IPS DF 6.9 (cell line): ENCODE results near the gene XRCC5.

Experiments used
- DNase-seq: peaks from one replicate; pipeline ENCODE4 v3.0.0-alpha.2; 2013; ENCODE audit warnings: low read depth, low spot score
- H3K27ac ChIP-seq: one replicate; pipeline ENCODE4 v1.5.1; 2013; ENCODE audit warnings: low read length, control low read depth
- H3K27me3 ChIP-seq: 2 replicates; pipeline ENCODE4 v1.6.1; 2013; ENCODE audit warnings: mild to moderate bottlenecking, low read length; ENCODE audit not compliant: control insufficient read depth, insufficient read depth
- H3K36me3 ChIP-seq: 2 replicates; pipeline ENCODE4 v1.6.1; 2013; ENCODE audit warnings: low read length; ENCODE audit not compliant: control insufficient read depth, insufficient read depth
- H3K4me1 ChIP-seq: 2 replicates; pipeline ENCODE4 v1.6.1; 2013; ENCODE audit warnings: low read length; ENCODE audit not compliant: control insufficient read depth, insufficient read depth
- H3K4me3 ChIP-seq: 2 replicates; pipeline ENCODE4 v1.5.1; 2013; ENCODE audit warnings: mild to moderate bottlenecking, low read length
- H3K9me3 ChIP-seq: 2 replicates; pipeline ENCODE4 v1.6.1; 2013; ENCODE audit warnings: low read length, inconsistent platforms; ENCODE audit not compliant: control insufficient read depth, insufficient read depth
- WGBS: extraction: QIAGEN DNeasy Blood & Tissue Kit; methylation state at CpG from one replicate; pipeline ENCODE4 v1.1.7; 2013; ENCODE audit warnings: mixed read lengths, missing lambda C conversion rate; ENCODE audit not compliant: insufficient read length, insufficient coverage; 5-methylcytosine and 5-hydroxymethylcytosine counted together

Gene XRCC5

GRCh38 chr2:216084547-216084946 lies 24.6 kb upstream of the XRCC5 start:
- Histone ChIP-seq H3K4me1 (peaks cover 7% of the 10 kb centered on the region), H3K27me3 (no peaks in the 10 kb centered on the region), H3K27ac (no peak overlapping the region), H3K9me3 (no peaks in the 10 kb centered on the region), H3K36me3 (no peaks in the 10 kb centered on the region), H3K4me3 (no peak overlapping the region)
- no CpG with 5 or more reads among the region's 3 CpGs for WGBS
- no peak for DNase-seq

DNA sequence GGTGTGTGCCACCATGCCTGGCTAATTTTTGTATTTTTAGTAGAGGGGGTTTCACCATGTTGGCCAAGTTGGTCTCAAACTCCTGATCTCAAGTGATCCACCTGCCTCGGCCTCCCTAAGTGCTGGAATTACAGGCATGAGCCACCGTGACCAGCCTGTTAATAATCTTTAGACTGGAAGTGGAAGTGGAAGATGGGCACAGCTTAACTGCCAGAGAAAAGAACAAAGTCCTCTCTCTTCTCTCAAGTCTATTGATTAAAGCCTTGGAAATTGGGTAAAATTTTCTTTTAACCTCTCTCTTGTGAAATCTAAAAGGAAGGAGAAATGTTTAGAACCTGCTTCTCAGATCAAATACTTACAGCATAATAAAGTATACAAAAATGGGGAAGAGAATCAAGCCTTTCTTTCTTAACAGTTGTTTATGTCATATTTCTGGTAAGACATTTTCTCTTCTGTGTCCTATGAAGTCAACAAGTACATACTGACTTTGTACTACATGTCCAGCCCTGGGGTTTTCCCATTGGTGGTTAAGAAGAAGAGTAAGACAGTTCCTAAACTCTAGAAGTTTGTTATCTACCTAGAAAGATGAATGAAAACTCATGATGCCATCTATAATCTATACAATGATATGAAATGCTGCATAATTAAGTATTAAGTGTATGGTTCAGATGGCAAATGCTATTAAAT lies 22.8 kb upstream of the XRCC5 start:
- no peak for DNase-seq
- H3K4me3 ChIP-seq = no peak overlapping the region
- no peaks in the 10 kb centered on the region for H3K9me3 ChIP-seq
- peaks cover 7% of the 10 kb centered on the region for H3K4me1 ChIP-seq
- no peaks in the 10 kb centered on the region for H3K27me3 ChIP-seq
- H3K36me3 ChIP-seq = no peaks in the 10 kb centered on the region
- no CpG with 5 or more reads among the region's 2 CpGs for WGBS
- H3K27ac ChIP-seq = no peak overlapping the region

DNA sequence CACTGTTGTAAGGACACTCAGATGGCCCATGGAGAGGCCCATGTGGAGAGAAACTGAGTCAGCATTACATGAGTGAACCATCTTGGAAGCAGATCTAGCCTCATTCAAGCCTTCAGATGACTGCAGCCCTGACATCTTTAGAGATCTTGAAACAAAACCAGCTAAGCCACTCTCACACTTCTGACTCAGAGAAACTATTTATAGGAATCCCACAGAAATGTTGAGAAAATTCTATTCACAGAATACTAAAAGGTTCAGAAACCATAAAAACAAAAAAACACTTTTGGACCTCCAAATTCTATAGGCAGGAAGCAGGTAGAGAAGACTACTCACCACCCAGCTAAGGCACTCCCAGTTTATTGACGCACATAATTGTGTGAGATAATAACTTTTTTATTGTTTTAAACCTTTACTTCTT lies 18.8 kb upstream of the XRCC5 start:
- Histone ChIP-seq H3K27ac (no peak overlapping the region), H3K36me3 (no peaks in the 10 kb centered on the region), H3K9me3 (no peaks in the 10 kb centered on the region), H3K4me1 (no peaks in the 10 kb centered on the region), H3K27me3 (no peaks in the 10 kb centered on the region), H3K4me3 (no peak overlapping the region)
- DNase-seq = no peak
- no CpG with 5 or more reads among the region's 1 CpG for WGBS

- DNase-seq = no peak
- H3K4me1 ChIP-seq = no peaks in the 10 kb centered on the region
- H3K36me3 ChIP-seq = no peaks in the 10 kb centered on the region
- H3K27ac ChIP-seq = no peak overlapping the region
- no CpG with 5 or more reads among the region's 2 CpGs for WGBS
- H3K4me3 ChIP-seq = no peak overlapping the region
- H3K27me3 ChIP-seq = no peaks in the 10 kb centered on the region
- no peaks in the 10 kb centered on the region for H3K9me3 ChIP-seq
These were observed 16.5 kb upstream of the XRCC5 start for GRCh38 chr2:216092646-216093045.

DNA sequence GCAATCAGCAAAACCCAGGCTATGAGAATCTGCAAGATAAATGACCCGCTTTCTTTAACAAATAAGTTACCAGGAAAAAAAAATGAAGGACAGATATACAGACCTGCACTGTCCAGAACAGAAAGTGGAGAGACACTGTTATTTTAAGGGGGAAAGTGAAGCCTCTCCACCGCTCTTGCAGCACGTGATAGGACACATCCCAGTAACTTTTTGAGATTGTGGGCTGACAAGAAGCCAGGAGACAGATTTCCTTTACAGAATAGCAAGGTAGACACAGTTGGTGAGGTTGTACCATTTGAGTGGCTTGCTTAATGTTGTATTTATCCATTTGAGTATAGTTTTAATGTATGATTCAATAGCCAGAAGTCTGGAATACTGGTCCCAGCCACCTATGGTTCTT lies 14.4 kb upstream of the XRCC5 start:
- Histone ChIP-seq H3K4me3 (no peak overlapping the region), H3K9me3 (no peaks in the 10 kb centered on the region), H3K27ac (no peak overlapping the region), H3K36me3 (no peaks in the 10 kb centered on the region), H3K4me1 (no peaks in the 10 kb centered on the region), H3K27me3 (no peaks in the 10 kb centered on the region)
- DNase-seq = no peak
- WGBS = no CpG with 5 or more reads among the region's 3 CpGs

- no peak overlapping the region for H3K4me3 ChIP-seq
- H3K9me3 ChIP-seq = no peaks in the 10 kb centered on the region
- no peaks in the 10 kb centered on the region for H3K4me1 ChIP-seq
- 100% methylated on average over 9 of the region's 9 CpGs for WGBS
- H3K36me3 ChIP-seq = no peaks in the 10 kb centered on the region
- no peak for DNase-seq
- H3K27me3 ChIP-seq = no peaks in the 10 kb centered on the region
- no peak overlapping the region for H3K27ac ChIP-seq
These were observed 10.5 kb upstream of the XRCC5 start for GRCh38 chr2:216098421-216099334.

- Histone ChIP-seq H3K36me3 (no peaks in the 10 kb centered on the region), H3K4me1 (no peaks in the 10 kb centered on the region), H3K9me3 (no peaks in the 10 kb centered on the region), H3K27me3 (no peaks in the 10 kb centered on the region), H3K27ac (no peak overlapping the region), H3K4me3 (no peak overlapping the region)
- DNase-seq = no peak
- WGBS = no CpG with 5 or more reads among the region's 4 CpGs
These were observed 8.0 kb upstream of the XRCC5 start for GRCh38 chr2:216101109-216101508.

- H3K4me3 ChIP-seq = no peak overlapping the region
- WGBS = no CpG with 5 or more reads among the region's 1 CpG
- no peaks in the 10 kb centered on the region for H3K36me3 ChIP-seq
- no peaks in the 10 kb centered on the region for H3K9me3 ChIP-seq
- no peak overlapping the region for H3K27ac ChIP-seq
- H3K4me1 ChIP-seq = no peaks in the 10 kb centered on the region
- no peaks in the 10 kb centered on the region for H3K27me3 ChIP-seq
- DNase-seq = no peak
These were observed 5.9 kb upstream of the XRCC5 start for GRCh38 chr2:216103213-216103612.

GRCh38 chr2:216104691-216105090 lies 4.5 kb upstream of the XRCC5 start:
- Histone ChIP-seq H3K27me3 (no peaks in the 10 kb centered on the region), H3K27ac (no peak overlapping the region), H3K36me3 (no peaks in the 10 kb centered on the region), H3K4me1 (no peaks in the 10 kb centered on the region), H3K9me3 (no peaks in the 10 kb centered on the region), H3K4me3 (no peak overlapping the region)
- DNase-seq = no peak
- no CpG with 5 or more reads among the region's 3 CpGs for WGBS

- H3K9me3 ChIP-seq = no peaks in the 10 kb centered on the region
- no peaks in the 10 kb centered on the region for H3K4me1 ChIP-seq
- no peak for DNase-seq
- H3K27ac ChIP-seq = no peak overlapping the region
- no peaks in the 10 kb centered on the region; the same call in 1 of the 2 replicates for H3K36me3 ChIP-seq
- no CpG with 5 or more reads among the region's 8 CpGs for WGBS
- H3K27me3 ChIP-seq = no peaks in the 10 kb centered on the region
- no peak overlapping the region for H3K4me3 ChIP-seq
These were observed 1.8 kb upstream of the XRCC5 start for GRCh38 chr2:216107320-216107719.
